Stimulated activated CD4-positive, alpha-beta T cell treated with anti-CD3 and anti-CD28 coated beads, Interleukin-4, amount 100 ng/mL, for 1 hour (primary cell): ENCODE results near the gene PPP1R13L.
A peak's percentile ranks its signal among the peaks of the same experiment; 100 is the strongest.
"Not testable (repeated sequence)": the region's sequence is repeated elsewhere in the genome, so short reads cannot be mapped to it uniquely, and the experiment has no call there.

Experiments
- DNase-seq: peaks from one replicate; pipeline ENCODE4 v3.0.0-alpha.2; 2020

The PPP1R13L gene, protein sequence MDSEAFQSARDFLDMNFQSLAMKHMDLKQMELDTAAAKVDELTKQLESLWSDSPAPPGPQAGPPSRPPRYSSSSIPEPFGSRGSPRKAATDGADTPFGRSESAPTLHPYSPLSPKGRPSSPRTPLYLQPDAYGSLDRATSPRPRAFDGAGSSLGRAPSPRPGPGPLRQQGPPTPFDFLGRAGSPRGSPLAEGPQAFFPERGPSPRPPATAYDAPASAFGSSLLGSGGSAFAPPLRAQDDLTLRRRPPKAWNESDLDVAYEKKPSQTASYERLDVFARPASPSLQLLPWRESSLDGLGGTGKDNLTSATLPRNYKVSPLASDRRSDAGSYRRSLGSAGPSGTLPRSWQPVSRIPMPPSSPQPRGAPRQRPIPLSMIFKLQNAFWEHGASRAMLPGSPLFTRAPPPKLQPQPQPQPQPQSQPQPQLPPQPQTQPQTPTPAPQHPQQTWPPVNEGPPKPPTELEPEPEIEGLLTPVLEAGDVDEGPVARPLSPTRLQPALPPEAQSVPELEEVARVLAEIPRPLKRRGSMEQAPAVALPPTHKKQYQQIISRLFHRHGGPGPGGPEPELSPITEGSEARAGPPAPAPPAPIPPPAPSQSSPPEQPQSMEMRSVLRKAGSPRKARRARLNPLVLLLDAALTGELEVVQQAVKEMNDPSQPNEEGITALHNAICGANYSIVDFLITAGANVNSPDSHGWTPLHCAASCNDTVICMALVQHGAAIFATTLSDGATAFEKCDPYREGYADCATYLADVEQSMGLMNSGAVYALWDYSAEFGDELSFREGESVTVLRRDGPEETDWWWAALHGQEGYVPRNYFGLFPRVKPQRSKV

DNA sequence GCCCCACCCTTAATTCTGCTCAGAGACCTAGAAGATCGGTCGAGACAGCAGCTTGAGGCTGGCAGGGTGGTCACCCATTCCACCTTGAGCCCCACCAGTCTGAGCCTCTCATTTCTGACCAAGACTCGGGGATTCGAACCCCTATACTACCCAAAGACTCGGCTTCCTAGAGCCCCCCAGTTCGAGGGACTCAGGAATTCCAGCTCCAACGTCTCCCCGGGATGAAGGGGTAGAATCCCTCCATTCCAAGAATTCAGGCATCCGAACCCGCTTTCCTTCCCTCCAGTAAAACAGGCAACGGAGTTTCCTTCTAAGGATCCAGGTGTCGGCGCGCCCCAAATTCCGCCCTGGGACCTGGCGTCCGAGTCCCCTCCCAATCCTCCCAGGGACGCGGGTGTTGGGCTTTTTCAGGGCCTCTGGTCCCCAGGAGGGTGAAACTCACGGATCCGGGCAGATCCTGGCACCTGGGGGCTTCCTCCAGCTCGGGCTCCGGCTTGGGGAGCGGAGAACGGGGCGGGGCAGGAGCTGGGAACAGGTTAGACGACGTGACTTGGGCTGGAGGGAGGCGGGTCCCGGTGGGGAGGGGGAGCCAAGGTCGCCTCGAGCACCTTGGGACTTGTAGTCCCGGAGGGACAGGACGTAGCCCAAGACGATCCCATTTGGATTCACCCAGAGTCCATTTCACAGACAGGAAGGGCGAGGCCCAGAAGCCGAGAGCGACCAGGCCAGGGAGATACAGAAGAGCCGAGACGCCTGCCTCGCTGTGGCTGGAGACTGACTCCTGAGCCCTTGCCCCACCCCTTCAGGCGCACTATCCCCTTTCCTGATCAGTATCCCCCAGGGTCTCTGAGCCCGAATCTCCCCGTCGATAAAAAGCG lies at the start of gene PPP1R13L:
Gene PPP1R13L (minus strand): TSS at position 513 of the 878 bp plus-strand sequence. CDS start 6,751 bp downstream, outside the sequence.
- peak; percentile 52 for DNase-seq

DNA sequence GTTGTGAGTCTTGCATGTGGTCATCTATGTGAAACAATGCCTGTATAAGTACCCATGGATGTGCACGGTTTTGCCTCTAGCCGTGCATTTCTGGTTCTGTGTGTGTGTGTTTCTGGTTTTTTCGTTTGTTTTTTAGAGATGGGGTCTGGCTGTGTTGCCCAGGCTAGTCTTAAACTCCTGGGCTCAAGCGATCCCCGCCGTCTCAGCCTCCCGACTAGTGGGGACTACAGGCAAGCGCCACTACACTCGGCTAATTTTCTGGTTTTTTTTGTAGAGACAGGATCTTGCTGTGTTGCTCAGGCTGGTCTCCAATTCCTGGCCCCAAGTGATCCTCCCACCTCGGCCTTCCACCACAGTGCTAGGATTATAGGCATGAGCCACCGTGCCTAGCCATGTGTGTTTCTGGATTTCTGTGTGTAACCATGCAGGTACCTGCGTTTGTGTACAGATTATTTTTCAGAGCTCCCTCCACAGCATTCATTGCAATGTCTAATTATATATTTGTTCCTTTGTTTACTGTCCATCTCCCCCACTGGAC lies 47.0 kb upstream of the PPP1R13L start:
- no peak for DNase-seq

DNA sequence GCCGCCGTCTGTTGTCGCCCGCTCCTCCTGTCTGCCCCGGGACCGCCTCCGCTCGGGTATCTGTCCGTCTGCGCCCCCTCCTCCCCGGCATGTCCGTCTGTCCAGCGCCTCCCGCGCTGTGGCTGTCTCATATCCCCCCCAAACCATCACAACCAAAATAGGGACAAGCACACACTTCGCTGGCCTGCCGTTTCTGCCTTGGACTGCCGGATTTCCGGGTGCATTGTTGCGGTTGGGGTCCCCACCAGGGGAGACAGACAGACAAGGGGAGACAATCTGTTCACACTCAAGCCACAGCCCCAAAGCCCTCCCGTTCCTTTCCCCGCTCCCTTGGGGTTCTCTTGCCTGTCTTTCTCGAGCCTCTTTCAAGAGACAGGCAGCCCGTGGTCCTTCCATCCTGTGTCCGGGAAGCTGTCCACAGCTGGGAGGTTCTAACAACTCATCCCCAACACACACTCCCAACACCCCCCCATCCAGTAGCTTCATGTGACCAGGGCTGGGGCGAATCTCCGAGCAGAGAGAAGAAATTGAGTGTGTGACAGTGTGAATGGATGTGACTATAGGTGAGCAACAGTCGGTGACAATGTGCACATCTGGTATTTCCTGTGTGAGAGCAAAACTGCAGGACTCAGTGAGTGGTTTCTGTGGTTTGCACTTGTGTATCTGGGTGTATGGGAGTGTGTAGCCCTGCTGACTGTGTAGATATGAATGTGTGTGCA lies 46.4 kb upstream of the PPP1R13L start:
- DNase-seq, result no peak

DNA sequence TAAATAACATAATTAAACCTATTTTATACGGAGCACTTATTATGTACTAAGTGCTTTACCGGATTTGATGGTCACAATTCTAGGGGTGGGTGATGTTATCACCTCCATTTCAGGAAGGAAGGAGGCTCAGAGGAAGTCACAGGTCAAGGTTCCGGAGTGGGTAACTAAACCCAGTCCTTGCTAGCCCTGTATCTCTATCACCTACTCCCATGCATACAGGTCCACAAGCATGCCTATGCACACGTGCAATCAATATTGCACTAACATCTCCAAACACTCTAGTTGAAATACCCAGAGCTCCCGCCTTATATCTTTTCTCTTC lies 45.1 kb upstream of the PPP1R13L start:
- no peak for DNase-seq

DNA sequence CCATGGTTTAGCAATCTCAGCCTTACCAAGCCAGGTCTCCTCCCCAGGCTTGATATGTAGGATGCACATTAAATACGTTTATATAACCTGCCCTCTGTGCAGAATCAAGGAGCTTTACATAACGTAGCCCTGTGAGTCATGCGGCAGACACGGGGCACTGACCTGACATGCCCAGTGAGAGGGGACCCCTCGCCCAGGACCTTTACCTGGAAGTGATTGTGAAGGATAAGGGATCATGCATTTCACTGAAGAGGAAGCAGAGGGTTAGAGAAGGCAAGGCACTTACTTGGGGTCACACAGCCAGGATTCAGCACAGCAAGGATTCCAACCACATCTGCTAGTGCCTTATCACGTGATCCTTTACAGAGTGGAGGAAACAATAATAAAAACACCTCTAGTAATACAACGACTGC lies 44.0 kb upstream of the PPP1R13L start:
- no peak for DNase-seq

DNA sequence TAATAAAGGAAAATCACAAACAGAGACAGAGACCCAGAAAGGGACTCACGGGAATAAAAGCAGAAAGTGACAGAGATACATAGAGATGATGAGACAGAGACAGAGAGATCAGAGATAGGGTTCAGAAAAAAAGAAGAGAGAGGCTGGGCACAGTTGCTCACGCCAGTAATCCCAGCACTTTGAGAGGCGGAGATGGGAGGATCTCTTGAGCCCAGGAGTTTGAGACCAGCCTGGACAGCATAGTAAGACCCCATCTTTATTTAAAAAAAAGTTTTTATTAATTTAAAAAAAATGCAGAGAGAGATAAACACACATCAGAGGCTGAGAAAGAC lies 43.5 kb upstream of the PPP1R13L start:
- no peak for DNase-seq

DNA sequence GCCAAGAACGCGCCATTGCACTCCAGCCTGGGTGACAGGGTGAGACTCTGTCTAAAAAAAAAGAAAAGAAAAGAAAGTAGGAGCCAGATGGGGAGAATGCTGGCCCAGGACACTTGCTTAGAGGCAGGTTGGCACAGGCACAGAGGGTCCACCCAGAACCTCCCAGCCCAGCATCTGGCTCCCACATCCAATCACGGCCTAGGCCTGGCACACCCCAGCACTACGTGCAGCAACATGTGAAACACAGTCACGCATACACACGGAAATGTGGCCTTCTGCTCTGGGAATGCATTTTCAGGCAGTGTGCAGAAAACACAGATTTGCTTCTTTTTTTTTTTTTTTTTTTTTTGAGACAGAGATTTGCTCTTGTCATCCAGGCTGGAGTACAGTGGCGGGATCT lies 42.1 kb upstream of the PPP1R13L start:
- no peak for DNase-seq

DNA sequence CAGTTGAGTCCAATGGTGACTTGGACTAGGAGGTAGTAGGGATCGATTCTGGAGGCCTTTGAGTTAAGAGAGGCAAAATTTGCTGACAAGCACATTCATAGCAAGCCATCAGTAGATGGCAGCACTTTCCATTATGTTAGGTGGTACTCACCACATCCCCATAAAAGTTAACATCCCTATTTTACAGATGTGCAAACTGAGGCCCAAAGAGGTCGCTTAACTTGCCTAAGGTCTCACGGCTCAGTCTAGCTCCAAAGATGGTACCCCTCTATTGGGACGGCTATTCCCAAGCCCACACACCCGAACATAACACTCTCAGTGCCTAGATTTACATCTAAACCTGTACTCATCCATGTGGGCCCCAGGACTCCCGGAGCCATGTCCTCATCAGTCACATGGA lies 41.4 kb upstream of the PPP1R13L start:
- no peak for DNase-seq

DNA sequence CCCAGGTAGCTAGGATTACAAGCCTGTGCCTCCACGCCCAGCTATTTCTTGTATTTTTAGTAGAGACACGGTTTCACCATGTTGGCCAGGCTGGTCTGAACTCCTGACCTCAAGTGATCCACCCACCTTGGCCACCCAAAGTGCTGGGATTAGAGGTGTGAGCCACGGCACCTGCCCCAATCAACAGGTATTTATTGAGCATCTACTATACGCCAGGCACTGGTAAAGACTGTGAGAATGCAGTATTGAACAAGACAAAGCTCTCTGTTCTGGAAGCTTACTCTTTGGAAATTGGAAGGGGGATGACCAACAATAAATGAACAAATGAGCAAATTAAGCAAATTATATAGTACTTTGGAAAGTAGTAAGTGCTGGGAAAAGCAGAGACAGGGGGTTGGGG lies 40.3 kb upstream of the PPP1R13L start:
- DNase-seq, result no peak

DNA sequence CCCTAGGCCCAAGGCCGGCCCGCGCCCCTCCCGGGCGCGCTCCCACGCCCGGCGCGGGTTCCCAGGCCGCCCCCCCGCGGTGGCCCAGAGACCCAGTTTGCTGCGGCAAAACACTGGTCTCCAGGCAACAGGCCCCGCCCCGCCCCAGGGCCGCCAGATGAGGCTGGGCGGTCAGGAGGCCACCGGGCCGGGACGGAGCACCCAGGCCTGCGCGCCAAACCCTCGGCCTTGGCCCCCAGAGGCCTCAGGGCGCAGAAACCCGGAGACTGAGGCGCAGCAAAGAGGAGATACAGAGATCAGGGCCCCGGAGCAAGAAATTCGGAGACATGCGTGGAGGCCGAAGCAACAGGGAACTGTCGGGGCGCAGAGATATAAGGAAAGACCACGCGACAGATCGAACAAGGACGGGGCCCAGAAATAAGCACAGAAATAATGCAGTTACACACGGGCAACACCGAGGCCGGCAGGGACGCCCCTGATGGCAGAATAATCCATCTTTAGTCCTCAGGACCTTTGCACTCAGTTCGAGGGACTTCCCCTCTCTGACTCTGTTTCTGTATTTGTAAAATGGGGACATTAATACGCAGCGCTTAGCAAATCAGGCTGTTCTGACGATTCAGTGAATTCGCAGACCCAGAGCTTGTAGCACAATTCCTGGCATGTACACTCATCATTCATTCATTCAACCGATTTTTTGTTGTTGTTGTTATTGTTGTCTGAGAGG lies 39.6 kb upstream of the PPP1R13L start:
- DNase-seq, result peak; percentile 72

DNA sequence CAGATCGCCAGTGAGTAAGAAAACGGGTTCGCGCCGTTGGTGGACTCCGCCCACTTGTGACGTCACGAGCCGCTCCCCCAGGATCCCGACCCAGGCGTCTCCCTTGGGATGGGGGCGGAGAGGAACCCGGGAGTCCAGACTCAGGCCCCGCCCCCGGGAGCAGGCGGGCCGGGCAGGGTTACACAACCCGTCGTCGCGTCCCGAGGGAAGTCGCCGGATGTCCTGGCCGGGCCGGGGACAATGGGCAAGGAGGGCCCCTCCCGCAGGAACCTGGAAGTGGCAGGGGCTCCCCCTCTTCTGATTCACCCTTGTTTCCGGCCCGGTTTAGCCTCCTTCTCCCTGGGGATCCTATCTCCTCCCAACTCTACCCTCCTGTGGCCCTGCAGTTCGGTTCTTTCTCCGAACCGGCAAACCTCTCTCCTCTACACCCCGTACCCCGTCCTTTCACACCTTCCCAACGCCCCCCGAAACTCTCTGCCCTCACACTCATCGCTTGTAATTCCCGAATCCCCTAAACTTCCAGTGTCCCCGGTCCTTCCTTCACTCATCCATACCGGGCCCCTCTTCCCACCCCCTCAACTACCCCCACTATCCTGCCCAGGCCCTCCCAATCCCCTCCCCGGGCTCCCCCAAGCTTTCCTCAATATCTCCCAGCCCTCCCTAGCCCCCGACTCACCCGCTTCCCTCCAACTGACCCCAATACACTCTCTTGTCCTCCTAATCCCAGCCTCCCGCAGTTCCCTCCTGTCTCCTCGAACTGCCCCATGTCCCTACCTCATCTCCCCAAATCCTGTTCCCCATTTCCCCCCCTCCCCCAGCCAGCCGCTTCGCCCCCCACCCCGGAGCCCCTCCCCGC lies 38.8 kb upstream of the PPP1R13L start:
- peak; percentile 45 for DNase-seq

DNA sequence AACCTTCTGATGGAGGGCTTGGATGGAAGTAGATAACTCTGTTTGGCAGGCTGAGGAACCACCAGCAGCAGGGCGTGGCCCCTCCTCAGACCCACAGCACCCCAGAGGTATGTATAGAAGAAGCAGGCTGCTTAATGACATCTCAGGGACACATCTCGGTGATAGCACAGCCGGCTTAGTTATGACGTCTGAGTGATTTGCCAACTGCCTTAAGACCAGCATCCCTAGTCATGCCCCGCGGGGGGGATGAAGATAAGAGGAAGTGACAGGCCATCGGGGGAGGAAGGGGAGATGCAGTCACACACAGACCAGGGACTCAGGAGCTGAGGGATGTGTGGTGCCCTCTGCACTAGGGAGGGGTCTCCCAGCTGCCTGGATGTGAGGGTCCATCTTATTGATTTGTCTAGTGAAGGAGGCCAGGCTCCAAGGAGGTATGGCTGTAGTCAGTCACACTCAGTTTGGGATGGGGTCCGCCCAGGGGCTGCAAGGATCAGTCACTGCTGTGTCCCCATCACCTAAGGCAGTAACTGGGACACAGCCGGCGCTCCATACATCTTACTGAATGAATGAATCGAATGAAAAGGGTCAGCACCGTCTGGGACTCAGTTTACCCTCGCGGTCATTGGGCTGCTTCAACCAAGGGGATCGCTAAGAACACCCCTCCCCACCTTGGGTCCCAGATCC lies 38.1 kb upstream of the PPP1R13L start:
- peak; percentile 23 for DNase-seq

DNA sequence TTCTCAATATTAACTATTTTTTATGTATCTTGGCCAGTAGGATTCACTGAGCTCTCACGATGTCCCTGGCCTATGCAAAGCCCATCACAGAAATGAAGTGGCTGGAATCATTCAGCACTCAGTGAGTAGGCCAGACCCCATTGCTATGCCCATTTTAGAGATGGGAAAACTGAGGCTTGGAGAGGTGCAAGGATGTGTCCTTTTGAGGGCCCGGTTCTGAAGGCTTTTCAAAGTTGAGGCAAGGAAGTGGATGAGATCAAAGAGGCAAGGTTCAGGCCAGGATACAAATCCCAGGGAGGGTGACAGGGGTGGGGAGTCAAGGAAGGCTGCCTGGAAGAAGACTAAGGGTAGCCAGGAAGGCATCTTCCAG lies 37.5 kb upstream of the PPP1R13L start:
- no peak for DNase-seq

DNA sequence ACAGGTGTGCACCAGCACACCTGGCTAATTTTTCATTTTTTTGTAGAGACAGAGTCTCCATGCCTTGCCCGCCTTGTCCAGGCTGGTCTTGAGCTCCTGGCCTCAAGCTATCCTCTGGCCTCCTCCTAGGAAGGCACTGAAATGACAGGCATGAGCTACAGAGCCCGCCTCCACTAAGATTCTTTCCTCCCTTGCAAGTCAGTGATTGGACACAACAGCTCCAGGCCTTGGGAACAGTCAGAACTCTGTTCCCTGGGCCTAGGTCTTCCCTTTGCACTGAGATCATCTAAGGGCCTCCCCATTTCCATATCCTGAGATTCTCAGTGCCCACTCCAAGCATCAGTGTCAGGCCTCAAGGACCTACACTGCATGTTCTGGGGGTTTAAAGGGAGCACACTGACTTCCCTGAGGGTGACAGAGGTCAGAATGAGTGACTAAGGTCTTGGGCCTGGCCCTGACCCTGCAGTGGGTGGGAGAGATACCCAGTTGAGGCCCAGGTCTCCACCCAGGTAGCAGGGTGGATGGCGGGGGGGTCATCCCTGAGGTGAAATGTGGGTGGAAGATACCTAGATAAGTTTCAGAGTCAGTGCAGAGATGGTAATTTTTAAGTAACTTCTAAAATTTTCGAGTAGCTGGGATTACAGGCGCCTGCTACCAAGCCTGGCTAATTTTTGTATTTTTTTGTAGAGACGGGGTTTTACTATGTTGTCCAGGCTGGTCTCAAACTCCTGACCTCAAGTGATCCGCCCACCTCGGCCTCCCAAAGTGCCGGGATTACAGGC lies 36.2 kb upstream of the PPP1R13L start:
- no peak for DNase-seq

DNA sequence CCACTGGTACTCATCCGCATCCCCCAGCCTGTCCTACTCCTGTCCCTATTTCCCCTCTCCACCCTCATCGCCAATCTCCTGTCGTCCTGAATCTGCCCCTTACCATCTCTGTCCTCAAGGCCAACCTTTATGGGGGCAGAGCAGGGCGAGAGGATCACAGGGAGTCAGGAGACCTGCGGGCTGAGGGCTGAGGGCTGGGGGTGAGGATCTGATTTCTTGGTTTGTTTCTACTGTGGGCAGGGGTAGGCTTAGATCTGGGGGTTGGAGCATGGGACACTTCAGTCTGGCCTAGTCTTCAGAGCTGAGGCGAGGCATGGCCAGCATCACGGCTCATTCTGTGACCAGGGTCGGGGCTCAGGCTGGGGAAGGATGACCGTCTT lies 35.4 kb upstream of the PPP1R13L start:
- no peak for DNase-seq

DNA sequence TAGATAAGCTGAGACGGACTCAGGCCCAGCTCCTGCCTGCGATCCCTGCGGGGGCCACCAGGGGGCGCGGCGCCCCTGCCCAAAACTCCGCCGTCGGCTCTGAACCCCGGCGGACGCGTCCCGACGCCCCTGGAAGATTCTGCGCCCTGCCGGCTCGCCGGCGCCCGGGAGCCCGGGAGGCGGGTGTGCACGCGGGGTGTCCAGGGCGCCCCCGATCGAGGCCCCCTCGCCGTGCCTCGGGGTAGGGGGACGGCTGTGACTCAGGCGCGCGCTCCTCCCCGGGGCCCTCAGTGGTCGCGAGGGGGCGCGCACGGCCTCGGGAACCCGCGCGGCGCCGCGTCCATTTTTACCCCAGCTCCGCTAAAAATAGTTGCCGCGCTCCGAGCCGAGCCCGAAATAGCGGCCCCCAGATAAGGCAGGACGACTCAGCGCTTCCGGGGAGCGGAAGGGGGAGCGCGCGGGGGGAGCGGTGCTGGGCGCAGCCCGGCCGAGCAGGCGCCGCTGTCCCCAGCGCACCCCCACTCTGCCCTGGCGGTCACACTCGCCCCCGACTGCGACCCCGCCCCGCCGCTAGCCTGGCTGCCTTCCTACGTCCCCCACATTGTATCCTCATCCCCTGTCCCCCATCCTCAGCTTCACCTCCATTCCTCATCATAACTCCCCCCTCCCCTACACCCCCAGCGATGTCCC lies 34.8 kb upstream of the PPP1R13L start:
- peak; percentile 83 for DNase-seq

DNA sequence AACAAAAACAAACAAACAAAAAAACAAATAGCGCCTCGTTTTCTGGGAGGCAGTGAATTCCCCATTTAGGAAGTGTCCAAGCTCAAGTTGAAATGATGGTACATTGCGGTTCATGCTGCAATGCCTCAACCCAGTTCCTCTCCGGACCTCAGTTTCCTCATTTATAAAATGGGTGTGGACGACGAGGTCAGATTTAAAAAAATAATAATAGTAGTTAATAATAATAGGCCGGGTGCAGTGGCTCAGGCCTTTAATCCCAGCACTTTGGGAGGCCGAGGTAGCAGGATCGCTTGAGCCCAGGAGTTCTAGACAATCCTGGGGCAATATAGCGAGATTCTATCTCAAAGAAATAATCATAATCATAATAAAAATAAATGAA lies 34.3 kb upstream of the PPP1R13L start:
- no peak for DNase-seq

DNA sequence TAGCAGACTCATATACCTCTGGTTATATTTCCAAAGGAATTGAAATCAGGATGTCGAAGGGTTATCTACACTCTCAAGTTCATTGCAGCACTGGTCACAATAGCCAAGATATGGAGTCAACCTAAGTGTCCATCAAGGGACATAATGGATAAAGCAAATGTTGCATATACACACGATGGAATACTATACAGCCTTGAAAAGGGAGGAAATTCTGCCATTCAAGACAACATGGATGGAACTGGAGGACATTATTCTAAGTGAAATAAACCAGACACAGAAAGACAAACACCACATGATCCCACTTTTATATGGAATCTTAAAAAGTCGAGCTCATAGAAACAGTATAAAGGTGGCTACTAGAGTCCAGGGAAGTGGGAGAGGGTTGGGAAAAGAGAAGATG lies 32.5 kb upstream of the PPP1R13L start:
- DNase-seq, result no peak

DNA sequence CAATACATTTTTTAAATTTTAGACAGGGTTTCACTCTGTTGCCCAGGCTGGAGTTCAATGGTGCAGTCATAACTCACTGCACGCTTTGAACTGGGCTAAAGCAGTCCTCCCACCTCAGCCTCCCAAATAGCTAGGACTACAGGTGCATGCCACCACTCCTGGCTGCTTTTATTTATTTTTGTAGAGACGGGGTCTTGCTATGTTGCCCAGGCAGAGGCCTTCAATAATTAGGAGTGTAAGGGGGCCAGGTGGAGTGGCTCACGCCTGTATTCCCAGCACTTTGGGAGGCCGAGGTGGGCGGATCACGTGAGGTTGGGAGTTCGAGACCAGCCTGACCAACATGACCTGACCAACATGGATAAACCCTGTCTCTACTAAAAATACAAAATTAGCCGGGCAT lies 27.7 kb upstream of the PPP1R13L start:
- DNase-seq, result not testable (repeated sequence)
